GM23338 (cell line): ENCODE data around the gene HARS1. TPM values are rescaled to one million over a fixed set of nuclear protein-coding genes. Genes with fewer than 3 reads are reported as not detected.
A peak's percentile ranks its signal among the peaks of the same experiment; 100 is the strongest.
"Not testable (repeated sequence)": the region's sequence is repeated elsewhere in the genome, so short reads cannot be mapped to it uniquely, and the experiment has no call there.

Experiments used
- ATAC-seq: fragments of 200-7000 bp; cut with Tn5 transposase; 3 replicates; pipeline ENCODE4 v1.9.1; 2020
- DNase-seq: peaks from one replicate; pipeline ENCODE4 v3.0.0-alpha.2; 2015; ENCODE audit warnings: low spot score
- H2AFZ ChIP-seq: fragments of 200-600 bp; sonication (generic); 2 replicates; pipeline ENCODE4 v1.8.0; 2016; ENCODE audit warnings: antibody characterized with exemption, mild to moderate bottlenecking, moderate library complexity
- H3F3A ChIP-seq: fragments of 200-600 bp; sonication (generic); replicated peaks from 2 replicates; pipeline ENCODE4 v1.8.0; 2017; ENCODE audit warnings: antibody characterized with exemption, mixed run types, low read depth
- H3K27ac ChIP-seq: fragments of 200-600 bp; sonication (generic); 2 replicates; pipeline ENCODE4 v1.6.1; 2016; ENCODE audit warnings: low read depth
- H3K27me3 ChIP-seq: fragments of 200-600 bp; sonication (generic); 2 replicates; pipeline ENCODE4 v1.8.0; 2016; ENCODE audit warnings: mild to moderate bottlenecking, mixed run types, moderate library complexity; ENCODE audit not compliant: insufficient read depth
- H3K36me3 ChIP-seq: fragments of 200-600 bp; sonication (generic); 2 replicates; pipeline ENCODE4 v1.8.0; 2016; ENCODE audit warnings: mild to moderate bottlenecking; ENCODE audit not compliant: insufficient read depth
- H3K4me1 ChIP-seq: fragments of 200-600 bp; sonication (generic); 2 replicates; pipeline ENCODE4 v1.8.0; 2016; ENCODE audit warnings: mild to moderate bottlenecking, moderate library complexity; ENCODE audit not compliant: insufficient read depth
- H3K4me2 ChIP-seq: fragments of 200-600 bp; sonication (generic); 2 replicates; pipeline ENCODE4 v1.7.1; 2017; ENCODE audit warnings: mixed run types
- H3K4me3 ChIP-seq: fragments of 200-600 bp; sonication (generic); 2 replicates; pipeline ENCODE4 v1.6.1; 2016; ENCODE audit warnings: mixed run types
- H3K79me2 ChIP-seq: fragments of 200-600 bp; sonication (generic); replicated peaks from 2 replicates; pipeline ENCODE4 v1.8.0; 2017; ENCODE audit warnings: mild to moderate bottlenecking; ENCODE audit not compliant: insufficient read depth
- H3K9me2 ChIP-seq: fragments of 200-600 bp; sonication (generic); 2 replicates; pipeline ENCODE4 v1.8.0; 2017; ENCODE audit not compliant: insufficient read depth
- H4K20me1 ChIP-seq: fragments of 200-600 bp; sonication (generic); replicated peaks from 2 replicates; pipeline ENCODE4 v1.8.0; 2017; ENCODE audit warnings: mild to moderate bottlenecking; ENCODE audit not compliant: insufficient read depth
- H3K27ac Mint-ChIP-seq: 2 replicates; pipeline ENCODE4 v1.8.0; 2020; ENCODE audit warnings: inconsistent platforms, mild to moderate bottlenecking, moderate library complexity, mixed read lengths
- H3K27me3 Mint-ChIP-seq: 3 replicates; pipeline ENCODE4 v1.8.0; 2022; ENCODE audit warnings: low read depth, mild to moderate bottlenecking, moderate library complexity, mixed read lengths, inconsistent platforms; ENCODE audit not compliant: insufficient read depth, poor library complexity
- H3K36me3 Mint-ChIP-seq: 3 replicates; pipeline ENCODE4 v1.8.0; 2021; ENCODE audit warnings: low read depth, mild to moderate bottlenecking, inconsistent platforms, moderate library complexity, mixed read lengths
- H3K4me1 Mint-ChIP-seq: 3 replicates; pipeline ENCODE4 v1.8.0; 2020; ENCODE audit warnings: mild to moderate bottlenecking, inconsistent platforms, mixed read lengths
- H3K4me3 Mint-ChIP-seq: 3 replicates; pipeline ENCODE4 v1.8.0; 2021; ENCODE audit warnings: moderate library complexity, mild to moderate bottlenecking, inconsistent platforms, mixed read lengths
- H3K9me3 Mint-ChIP-seq: 3 replicates; pipeline ENCODE4 v1.8.0; 2020; ENCODE audit warnings: moderate library complexity, mild to moderate bottlenecking, inconsistent platforms, mixed read lengths
- CREB1 ChIP-seq: fragments of 250-450 bp; sonication (Bioruptor Pico); IDR thresholded peaks from 2 replicates; pipeline ENCODE4 v1.5.0; 2020; ENCODE audit warnings: low read depth, mild to moderate bottlenecking, moderate library complexity
- JUNB ChIP-seq: IDR thresholded peaks from one replicate; pipeline ENCODE4 v1.6.1; 2016; ENCODE audit warnings: antibody characterized with exemption; ENCODE audit not compliant: unreplicated experiment
- NANOG ChIP-seq: IDR thresholded peaks from 2 replicates; pipeline ENCODE4 v1.6.1; 2016; ENCODE audit warnings: antibody characterized with exemption, borderline replicate concordance
- POLR2AphosphoS5 ChIP-seq: IDR thresholded peaks from 2 replicates; pipeline ENCODE4 v1.6.1; 2016; ENCODE audit warnings: antibody characterized with exemption, low read depth
- STAT1 ChIP-seq: IDR thresholded peaks from one replicate; pipeline ENCODE4 v1.6.1; 2016; ENCODE audit warnings: antibody characterized with exemption; ENCODE audit not compliant: unreplicated experiment
- ZNF331 ChIP-seq: fragments of 250-450 bp; sonication (Bioruptor Pico); IDR thresholded peaks from 2 replicates; pipeline ENCODE4 v1.5.0; 2020; ENCODE audit warnings: low read depth, mild to moderate bottlenecking, moderate library complexity
- polyA plus RNA-seq: library from polyadenylated mRNA; unstranded; fragments of >200 nt; fragmentation: Nextera tagmentation; extraction: Ambion mirVana; gene quantifications from 2 replicates; pipeline ENCODE4 v1.2.1, GENCODE V29; 2016
- total RNA-seq: library from RNA; depleted of rRNA; stranded (reverse); fragments of >200 nt; shearing (Covaris generic); gene quantifications from 2 replicates; pipeline ENCODE4 v1.2.3, GENCODE V29; 2014
- TF ChIP-seq, protein P1 (sequence below): IDR thresholded peaks from one replicate; pipeline ENCODE4 v1.6.1; 2018; ENCODE audit warnings: antibody characterized with exemption; ENCODE audit not compliant: unreplicated experiment
- TF ChIP-seq, protein P2 (sequence below), 2 experiments: fragments of 200-600 bp in 1 of 2; sonication (generic) in 1 of 2; conservative IDR thresholded peaks; 2 replicates each; pipeline versions ENCODE4 v1.5.1 to v1.6.1; 2016 to 2017; ENCODE audit warnings: antibody characterized with exemption in 2 of 2, low read depth in 2 of 2, mild to moderate bottlenecking in 2 of 2, moderate library complexity in 1 of 2

The HARS1 gene
- total and polyA plus RNA-seq, 2 experiments from 2014 or later = 51.6 to 57.8 TPM

DNA sequence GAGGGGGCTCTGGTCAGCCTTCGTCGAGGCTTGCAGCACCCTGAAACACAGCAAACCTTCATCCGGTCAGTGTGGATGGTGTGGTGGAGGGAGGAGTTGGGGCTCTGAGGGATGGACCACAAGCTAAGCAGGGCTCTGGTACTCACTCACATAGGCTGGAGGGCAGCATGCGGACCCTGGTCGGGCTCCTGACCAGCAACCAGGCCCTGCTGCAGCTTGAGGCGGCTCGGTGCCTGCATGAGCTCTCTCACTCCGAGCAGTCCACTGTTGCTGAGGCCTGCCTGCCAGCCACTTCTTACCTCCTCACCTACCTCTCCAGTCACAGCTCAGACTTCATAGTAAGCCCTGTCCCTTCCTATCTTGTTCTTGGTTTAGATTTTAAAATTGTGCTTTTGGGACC, 49.5 kb downstream of the HARS1 start (continued):
- TF ChIP-seq, protein P1, sequence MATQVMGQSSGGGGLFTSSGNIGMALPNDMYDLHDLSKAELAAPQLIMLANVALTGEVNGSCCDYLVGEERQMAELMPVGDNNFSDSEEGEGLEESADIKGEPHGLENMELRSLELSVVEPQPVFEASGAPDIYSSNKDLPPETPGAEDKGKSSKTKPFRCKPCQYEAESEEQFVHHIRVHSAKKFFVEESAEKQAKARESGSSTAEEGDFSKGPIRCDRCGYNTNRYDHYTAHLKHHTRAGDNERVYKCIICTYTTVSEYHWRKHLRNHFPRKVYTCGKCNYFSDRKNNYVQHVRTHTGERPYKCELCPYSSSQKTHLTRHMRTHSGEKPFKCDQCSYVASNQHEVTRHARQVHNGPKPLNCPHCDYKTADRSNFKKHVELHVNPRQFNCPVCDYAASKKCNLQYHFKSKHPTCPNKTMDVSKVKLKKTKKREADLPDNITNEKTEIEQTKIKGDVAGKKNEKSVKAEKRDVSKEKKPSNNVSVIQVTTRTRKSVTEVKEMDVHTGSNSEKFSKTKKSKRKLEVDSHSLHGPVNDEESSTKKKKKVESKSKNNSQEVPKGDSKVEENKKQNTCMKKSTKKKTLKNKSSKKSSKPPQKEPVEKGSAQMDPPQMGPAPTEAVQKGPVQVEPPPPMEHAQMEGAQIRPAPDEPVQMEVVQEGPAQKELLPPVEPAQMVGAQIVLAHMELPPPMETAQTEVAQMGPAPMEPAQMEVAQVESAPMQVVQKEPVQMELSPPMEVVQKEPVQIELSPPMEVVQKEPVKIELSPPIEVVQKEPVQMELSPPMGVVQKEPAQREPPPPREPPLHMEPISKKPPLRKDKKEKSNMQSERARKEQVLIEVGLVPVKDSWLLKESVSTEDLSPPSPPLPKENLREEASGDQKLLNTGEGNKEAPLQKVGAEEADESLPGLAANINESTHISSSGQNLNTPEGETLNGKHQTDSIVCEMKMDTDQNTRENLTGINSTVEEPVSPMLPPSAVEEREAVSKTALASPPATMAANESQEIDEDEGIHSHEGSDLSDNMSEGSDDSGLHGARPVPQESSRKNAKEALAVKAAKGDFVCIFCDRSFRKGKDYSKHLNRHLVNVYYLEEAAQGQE = no peak
- TF ChIP-seq ZNF331 (CRISPR knock-in tag) = no peak
- no peak for TF ChIP-seq NANOG
- no peak for TF ChIP-seq JUNB

DNA sequence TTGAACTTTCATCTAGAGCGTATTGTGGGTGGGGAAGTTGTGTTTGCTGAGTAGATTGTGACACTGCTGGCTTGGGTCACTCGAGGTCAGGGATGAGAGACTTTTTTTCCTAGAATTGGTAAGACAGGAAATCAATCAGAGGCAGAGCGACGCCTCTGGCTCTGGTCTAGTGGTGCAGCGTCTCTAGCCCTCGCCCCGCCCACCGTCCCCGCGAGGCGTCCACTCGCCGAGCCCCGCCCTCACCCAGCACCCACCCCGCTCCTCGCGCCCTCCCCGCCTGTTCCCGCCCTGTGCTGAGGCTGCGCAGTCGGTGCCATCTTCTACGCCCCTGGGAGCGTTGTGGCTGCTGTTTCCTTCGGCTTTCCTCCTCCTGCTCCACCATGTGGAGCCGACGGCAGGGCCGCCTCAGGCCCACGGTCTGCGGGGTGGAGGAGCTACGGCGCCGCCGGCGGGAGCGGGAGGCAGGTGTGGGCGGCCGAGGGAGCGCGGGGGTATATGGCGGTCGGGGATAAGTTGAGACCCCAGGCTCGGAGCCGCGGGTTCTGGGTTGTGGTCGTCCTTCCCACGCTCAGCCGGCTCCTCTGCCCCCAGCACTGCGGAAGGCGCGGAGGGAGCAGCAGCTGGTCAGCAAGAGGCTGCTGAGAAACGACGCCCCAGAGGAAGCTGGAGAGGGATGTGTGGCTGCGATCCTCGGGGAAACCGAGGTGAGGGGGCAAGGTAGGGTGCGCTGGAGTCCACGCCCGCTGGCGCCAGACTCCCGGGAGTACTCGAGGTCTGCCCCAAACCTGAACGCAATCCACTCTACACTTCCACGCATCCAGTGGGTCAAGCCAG, 51.8 kb downstream of the HARS1 start, which contains the start of gene TMCO6:
TMCO6 (plus strand) TSS at position 304 of the 834 bp plus-strand sequence; CDS start at position 381, 77 bp downstream.
- peaks cover 13% of the 10 kb centered on the region for H3K79me2 ChIP-seq
- H3K9me2 ChIP-seq = 0 out of 2 replicates have a peak, but pooled peaks cover 3% of the 10 kb centered on the region
- no peaks in the 10 kb centered on the region for H3F3A ChIP-seq
- no peaks in the 10 kb centered on the region; the same call in 1 of the 2 replicates for H4K20me1 ChIP-seq
- H3K36me3 Mint-ChIP-seq = peaks cover 32% of the 10 kb centered on the region
- H3K36me3 ChIP-seq = 0 out of 2 replicates have a peak, but pooled peaks cover 5% of the 10 kb centered on the region
- peak; percentile 92 for ATAC-seq
- peak; percentile 16; the same call in 1 of the 2 replicates for TF ChIP-seq CREB1 (CRISPR knock-in tag)
- peak; percentile 97 for TF ChIP-seq POLR2AphosphoS5
- TF ChIP-seq, protein P1 = no peak
- no peak for TF ChIP-seq STAT1
- TF ChIP-seq, protein P2, sequence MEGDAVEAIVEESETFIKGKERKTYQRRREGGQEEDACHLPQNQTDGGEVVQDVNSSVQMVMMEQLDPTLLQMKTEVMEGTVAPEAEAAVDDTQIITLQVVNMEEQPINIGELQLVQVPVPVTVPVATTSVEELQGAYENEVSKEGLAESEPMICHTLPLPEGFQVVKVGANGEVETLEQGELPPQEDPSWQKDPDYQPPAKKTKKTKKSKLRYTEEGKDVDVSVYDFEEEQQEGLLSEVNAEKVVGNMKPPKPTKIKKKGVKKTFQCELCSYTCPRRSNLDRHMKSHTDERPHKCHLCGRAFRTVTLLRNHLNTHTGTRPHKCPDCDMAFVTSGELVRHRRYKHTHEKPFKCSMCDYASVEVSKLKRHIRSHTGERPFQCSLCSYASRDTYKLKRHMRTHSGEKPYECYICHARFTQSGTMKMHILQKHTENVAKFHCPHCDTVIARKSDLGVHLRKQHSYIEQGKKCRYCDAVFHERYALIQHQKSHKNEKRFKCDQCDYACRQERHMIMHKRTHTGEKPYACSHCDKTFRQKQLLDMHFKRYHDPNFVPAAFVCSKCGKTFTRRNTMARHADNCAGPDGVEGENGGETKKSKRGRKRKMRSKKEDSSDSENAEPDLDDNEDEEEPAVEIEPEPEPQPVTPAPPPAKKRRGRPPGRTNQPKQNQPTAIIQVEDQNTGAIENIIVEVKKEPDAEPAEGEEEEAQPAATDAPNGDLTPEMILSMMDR (conservative IDR thresholded peaks at IDR 0.05; ENCODE audit: low read depth in 2 of 2) = peak; percentile 34 to 55; a peak in 3 of 4 replicates
- H3K9me3 Mint-ChIP-seq = peaks cover 3% of the 10 kb centered on the region; the same call in 1 of the 3 replicates
- peaks cover 18% of the 10 kb centered on the region for H3K27me3 Mint-ChIP-seq
- peak within 1 kb of the TSS; percentile 90 for H3K4me3 Mint-ChIP-seq
- H3K4me2 ChIP-seq = peak within 1 kb of the TSS; percentile 86
- DNase-seq = peak; percentile 97
- no peaks in the 10 kb centered on the region for H3K27me3 ChIP-seq
- peaks cover 11% of the 10 kb centered on the region; the same call in 2 of the 3 replicates for H3K4me1 Mint-ChIP-seq
- H2AFZ ChIP-seq = peak within 1 kb of the TSS; percentile 92
- peak within 1 kb of the TSS; percentile 66; the same call in 1 of the 2 replicates for H3K27ac Mint-ChIP-seq
- peak within 1 kb of the TSS; percentile 86 for H3K4me3 ChIP-seq
- peak within 1 kb of the TSS; percentile 45; the same call in 1 of the 2 replicates for H3K27ac ChIP-seq
- H3K4me1 ChIP-seq = peaks cover 17% of the 10 kb centered on the region

DNA sequence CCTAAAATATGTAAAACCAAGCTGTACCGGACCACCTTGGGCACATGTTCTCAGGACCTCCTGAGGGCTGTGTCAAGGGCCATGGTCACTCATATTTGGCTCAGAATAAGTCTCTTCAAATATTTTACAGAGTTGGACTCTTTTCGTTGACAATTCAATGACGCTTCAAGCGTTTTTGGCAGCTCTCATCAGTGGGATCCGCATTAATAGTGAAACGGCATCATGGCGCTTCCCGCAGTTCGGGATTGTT, 52.3 kb downstream of the HARS1 start:
- not testable (repeated sequence) for H3K9me2 ChIP-seq, H4K20me1 ChIP-seq, ATAC-seq, H3K9me3 Mint-ChIP-seq, H3F3A ChIP-seq, DNase-seq, H3K27me3 ChIP-seq, H3K36me3 ChIP-seq
- Mint-ChIP-seq H3K27me3 (peaks cover 18% of the 10 kb centered on the region), H3K4me1 (peaks cover 11% of the 10 kb centered on the region; the same call in 2 of the 3 replicates), H3K4me3 (peak overlapping the region; percentile 90), H3K36me3 (peaks cover 26% of the 10 kb centered on the region), H3K27ac (peak overlapping the region; percentile 28; the same call in 1 of the 2 replicates)
- Histone ChIP-seq H3K4me3 (peak overlapping the region; percentile 86), H3K4me2 (peak overlapping the region; percentile 66; the same call in 1 of the 2 replicates), H3K79me2 (peaks cover 13% of the 10 kb centered on the region), H3K4me1 (peaks cover 17% of the 10 kb centered on the region), H3K27ac (peak overlapping the region; percentile 13; the same call in 1 of the 2 replicates), H2AFZ (peak overlapping the region; percentile 73)
